Activated CD4-positive, alpha-beta T cell treated with anti-CD3 and anti-CD28 coated beads, Interleukin-2, amount 50 U/mL, for 4 hours (primary cell): ENCODE results near the gene PKHD1.

Source experiments
- DNase-seq, 2 experiments: peaks; one replicate each; pipeline ENCODE4 v3.0.0-alpha.2; 2020

PKHD1 gene

GRCh38 chr6:51660767-51661166 lies 426.6 kb downstream of the PKHD1 start:
- no peak for DNase-seq

- DNase-seq, result no peak
Measured at GRCh38 chr6:51657491-51657890, 429.9 kb downstream of the PKHD1 start.

GRCh38 chr6:51655517-51655916 lies 431.9 kb downstream of the PKHD1 start:
- no peak for DNase-seq

- DNase-seq, result no peak
Measured at GRCh38 chr6:51654647-51655046, 432.8 kb downstream of the PKHD1 start.

GRCh38 chr6:51651132-51651817 lies 436.1 kb downstream of the PKHD1 start:
- DNase-seq, result no peak

GRCh38 chr6:51648774-51649173 lies 438.6 kb downstream of the PKHD1 start:
- DNase-seq, result no peak

GRCh38 chr6:51648236-51648635 lies 439.2 kb downstream of the PKHD1 start:
- no peak for DNase-seq

- no peak for DNase-seq
Measured at GRCh38 chr6:51644426-51644825, 443.0 kb downstream of the PKHD1 start.

GRCh38 chr6:51640021-51640420 lies 447.4 kb downstream of the PKHD1 start:
- no peak for DNase-seq

- DNase-seq, result no peak
Measured at GRCh38 chr6:51633424-51633823, 454.0 kb downstream of the PKHD1 start.

- DNase-seq, result no peak
Measured at GRCh38 chr6:51630011-51630410, 457.4 kb downstream of the PKHD1 start.

GRCh38 chr6:51626391-51626790 lies 461.0 kb downstream of the PKHD1 start:
- no peak for DNase-seq

GRCh38 chr6:51625566-51625965 lies 461.8 kb downstream of the PKHD1 start:
- DNase-seq, result no peak

- no peak for DNase-seq
Measured at GRCh38 chr6:51620971-51621370, 466.4 kb downstream of the PKHD1 start.

GRCh38 chr6:51619042-51619799 lies 468.2 kb downstream of the PKHD1 start:
- no peak for DNase-seq

GRCh38 chr6:51618563-51618962 lies 468.9 kb downstream of the PKHD1 start:
- DNase-seq, result no peak

- DNase-seq, result no peak
Measured at GRCh38 chr6:51617751-51618150, 469.7 kb downstream of the PKHD1 start.

GRCh38 chr6:51616243-51616642 lies 471.2 kb downstream of the PKHD1 start:
- DNase-seq, result no peak

- no peak for DNase-seq
Measured at GRCh38 chr6:51614725-51615124, 472.7 kb downstream of the PKHD1 start.

- no peak for DNase-seq
Measured at GRCh38 chr6:51613558-51613957, 473.9 kb downstream of the PKHD1 start.

GRCh38 chr6:51608932-51609331 lies 478.5 kb downstream of the PKHD1 start:
- DNase-seq, result no peak

- no peak for DNase-seq
Measured at GRCh38 chr6:51608383-51608782, 479.0 kb downstream of the PKHD1 start.

- no peak for DNase-seq
Measured at GRCh38 chr6:51600514-51600913, 486.9 kb downstream of the PKHD1 start.

GRCh38 chr6:51598171-51598570 lies 489.2 kb downstream of the PKHD1 start:
- no peak for DNase-seq

GRCh38 chr6:51594981-51595380 lies 492.4 kb downstream of the PKHD1 start:
- no peak for DNase-seq
